ENCODE results near the gene DOK6.
"Not testable (repeated sequence)": the region's sequence is repeated elsewhere in the genome, so short reads cannot be mapped to it uniquely, and the experiment has no call there.

Gene DOK6

DNA sequence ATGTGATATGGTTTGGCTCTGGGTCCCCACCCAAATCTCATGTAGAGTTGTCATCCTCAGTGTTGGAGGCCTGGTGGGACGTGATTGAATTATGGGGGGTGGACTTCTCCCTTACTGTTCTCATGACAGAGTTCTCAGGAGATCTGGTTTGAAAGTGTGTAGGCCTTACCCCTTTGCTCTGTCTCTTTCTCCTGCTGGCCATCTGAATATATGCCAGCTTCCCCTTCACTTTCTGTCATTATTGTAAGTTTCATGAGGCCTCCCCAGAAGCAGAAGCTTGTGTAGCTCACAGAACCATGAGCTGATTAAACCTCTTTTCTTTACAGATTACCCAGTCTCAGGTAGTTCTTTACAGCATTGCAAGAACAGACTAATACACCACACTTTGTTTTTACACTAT is 222.3 kb downstream of the DOK6 start:
- no peak for DNase-seq (ENCODE audit: low read depth in 2 of 2)

DNA sequence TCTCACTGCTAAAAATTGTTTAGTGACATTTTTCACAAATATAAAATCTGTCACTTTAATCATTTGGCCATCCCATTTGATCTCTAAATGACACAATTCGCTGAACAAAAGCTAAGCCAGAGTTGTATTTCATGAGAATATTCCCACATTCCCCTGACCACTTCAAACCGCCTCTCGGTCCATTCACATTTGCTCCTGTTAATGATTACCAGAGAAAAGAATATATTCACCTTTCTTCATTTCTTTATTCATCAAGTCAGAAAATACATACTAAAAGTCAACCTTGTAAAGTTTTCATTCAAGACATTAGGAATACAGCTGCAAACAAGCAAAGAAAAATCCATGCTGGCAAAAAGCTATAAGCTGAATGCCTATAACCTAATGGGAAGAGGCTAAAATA is 225.5 kb downstream of the DOK6 start:
- DNase-seq (ENCODE audit: low read depth in 2 of 2) = no peak

DNA sequence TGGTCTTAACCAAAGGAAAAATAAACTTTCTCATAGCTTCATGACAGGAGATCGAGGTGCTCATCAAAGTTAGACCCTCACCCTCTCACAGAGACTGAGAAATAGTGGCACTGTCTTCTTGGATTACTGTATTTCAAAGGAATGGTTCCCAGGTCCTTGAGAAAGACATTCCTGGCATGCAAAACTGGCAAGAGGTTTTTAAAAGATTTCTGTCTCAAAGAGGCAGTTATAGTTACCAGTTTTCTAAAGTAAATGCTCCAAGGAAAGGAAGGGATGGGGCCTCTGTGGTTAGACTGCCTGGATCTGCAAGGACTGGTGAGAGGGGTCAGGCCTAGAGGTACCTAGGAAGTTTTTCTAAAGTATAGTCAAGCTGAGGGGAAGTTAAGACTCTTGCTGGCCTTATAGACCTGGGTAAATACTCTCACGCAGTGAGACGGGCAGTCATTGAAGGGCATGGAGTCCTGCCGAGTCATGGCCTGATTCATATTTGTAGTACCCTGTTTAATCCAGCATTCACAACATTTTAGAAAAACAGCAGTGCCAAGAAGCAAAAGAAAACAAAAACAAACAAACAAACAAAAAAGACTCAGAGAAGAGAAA is 226.1 kb downstream of the DOK6 start:
- no peak for DNase-seq (ENCODE audit: low read depth in 2 of 2)

DNA sequence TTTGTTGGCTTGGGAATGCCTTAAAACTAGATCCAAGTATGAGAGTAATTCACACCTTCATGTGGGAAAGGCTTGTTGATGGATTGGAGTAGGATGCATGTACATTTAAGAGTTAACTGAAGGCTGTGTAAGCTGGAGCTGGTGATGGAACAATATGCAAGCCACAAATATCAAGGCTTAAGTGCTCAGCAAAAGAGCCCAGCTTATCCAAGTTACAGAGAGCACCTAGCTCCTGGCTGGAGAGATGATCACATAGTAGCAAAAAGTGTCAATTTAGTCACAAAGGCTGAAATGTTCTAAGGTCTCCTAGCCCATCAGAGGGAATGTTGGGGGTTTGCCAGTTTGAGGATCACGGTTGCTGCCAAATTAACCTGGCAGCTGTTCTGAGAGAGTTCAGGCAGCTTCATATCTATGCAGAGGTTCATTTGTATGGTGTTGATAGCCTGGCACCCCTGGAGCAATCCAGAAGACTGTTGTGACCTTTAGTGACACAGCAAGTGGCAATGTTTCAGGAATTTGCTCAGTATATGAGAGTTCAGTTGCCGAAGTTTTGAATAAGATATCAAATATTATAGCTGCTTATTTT is 228.2 kb downstream of the DOK6 start:
- DNase-seq (ENCODE audit: low read depth in 2 of 2) = no peak

DNA sequence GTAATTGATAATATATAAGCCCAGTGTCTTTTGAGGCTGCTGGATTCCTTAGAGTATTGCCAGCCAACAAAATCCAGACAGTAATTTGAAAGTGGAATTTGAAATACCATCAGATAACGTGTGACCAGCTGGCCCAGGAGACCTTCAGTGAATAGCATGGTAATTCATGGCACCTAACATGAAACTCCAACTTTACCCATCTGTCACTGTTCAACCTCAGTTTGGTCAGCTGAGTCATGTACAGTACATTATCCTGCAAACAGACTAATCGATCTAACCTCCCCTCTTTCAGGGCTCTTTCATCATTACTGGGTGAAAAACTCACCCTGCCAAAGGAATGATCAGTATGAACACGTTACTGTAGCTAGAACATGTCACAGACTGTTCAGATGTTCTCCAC is 230.6 kb downstream of the DOK6 start:
- peak in 1 of 2 experiments; percentile 4 for DNase-seq (ENCODE audit: low read depth in 2 of 2)

DNA sequence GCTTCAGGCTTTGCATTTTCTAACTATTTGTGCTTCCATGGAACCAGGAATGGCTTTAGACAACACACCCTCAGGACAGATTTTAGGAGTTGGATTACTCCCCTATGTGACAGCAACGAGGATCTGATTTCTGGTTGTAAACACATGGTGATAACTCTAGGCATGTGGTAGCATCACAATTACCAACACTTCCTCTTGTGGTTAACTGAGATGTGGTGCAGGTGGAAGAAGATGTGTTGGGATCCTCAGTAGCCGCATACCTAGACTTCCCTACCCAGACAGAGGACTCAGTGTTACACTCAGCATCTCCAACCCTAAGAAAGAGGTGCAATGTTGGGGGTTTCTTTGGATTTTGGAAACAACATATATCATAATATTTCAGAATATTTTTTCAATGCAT is 234.8 kb downstream of the DOK6 start:
- DNase-seq (ENCODE audit: low read depth in 2 of 2) = no peak

DNA sequence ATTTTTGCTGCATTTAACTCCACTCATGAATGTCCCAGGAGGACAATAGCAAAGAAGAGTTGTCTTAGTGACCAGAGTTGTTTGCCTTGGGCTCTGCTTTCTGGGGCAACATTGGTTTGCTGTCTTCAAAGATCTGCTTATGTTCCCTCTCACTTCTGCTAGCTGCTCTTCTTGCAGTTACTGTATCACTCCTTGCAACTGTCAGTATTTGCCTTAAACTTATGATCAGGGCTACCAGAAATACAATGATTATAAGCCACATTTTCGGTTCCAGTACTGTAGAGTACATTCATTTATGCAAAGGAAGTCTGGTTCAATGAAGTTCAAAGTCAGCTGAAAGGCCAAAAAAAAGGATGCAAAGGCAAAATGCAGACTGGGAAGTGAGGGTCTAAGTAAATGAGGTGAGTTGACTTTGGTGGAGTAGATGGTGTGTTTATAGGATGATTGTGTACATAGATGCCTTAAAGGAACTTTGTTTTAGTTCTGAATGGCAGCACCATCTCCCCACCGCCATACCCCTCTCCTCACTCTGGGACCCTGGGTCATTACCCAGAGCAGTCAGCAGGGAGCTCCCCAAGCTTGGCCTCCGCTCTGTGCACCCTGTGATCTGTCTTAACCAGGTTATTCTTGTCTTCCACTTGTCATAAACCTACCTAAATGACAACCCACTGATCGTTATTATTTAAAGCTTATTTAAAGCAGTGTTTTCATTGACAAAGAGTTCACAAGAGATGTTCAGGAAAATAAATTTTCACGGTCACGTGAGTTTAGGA is 236.0 kb downstream of the DOK6 start:
- DNase-seq (ENCODE audit: low read depth in 2 of 2) = no peak

DNA sequence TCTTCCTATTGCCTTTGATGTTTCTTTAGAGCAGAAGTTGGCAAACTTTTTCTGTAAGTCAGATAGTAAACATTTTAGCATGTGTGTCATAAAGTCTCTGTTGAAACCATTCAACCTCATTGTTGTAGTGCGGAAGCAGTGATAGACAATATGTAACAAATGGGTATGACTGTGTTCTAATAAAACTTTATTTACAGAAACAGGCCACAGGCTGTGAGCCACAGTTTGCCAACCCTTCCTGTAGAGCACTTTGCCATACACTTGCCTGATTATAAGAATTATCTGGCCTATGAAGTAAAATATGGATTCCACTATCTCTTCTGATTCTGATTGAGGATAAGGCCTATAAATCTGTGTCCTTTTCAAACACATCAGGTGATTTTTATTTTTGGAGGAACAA is 237.4 kb downstream of the DOK6 start:
- no peak for DNase-seq (ENCODE audit: low read depth in 2 of 2)

DNA sequence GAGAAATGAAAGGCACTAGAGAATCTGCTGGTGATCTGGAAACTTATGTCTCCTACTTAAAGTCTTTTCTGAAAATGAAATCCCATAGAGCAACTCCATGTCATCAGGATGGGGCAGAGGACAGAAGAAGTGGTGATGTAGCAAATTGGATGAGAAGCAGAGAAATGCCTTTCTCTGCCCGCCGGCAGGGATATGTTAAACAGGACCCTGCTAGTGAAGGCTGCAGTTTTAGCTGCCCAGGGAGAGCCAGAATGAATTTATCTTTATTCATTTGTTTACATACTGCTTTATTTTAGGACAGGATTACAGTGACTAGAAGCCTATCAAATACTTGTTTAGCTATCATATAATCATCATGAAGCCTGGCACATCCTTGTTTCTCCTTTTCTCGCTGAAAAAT is 247.0 kb downstream of the DOK6 start:
- no peak for DNase-seq (ENCODE audit: low read depth in 2 of 2)

DNA sequence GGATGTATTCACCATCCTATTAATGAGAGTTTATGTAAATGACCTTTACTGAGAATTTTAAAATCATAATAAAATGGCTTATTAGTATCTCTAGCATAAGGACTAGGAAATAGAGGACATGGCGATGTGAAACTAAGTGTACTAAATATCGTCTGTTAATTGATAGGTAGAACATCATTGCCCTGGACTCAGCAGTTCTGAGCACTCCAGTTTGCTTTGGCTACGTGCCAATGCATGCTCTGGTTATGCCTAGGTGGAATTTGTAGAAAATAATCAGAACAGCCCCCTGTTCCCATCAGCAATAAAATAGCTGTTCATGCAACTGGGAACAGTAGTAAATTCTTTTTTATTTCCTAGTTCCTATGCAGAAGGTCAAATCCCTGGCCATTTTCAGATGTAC is 247.8 kb downstream of the DOK6 start:
- no peak for DNase-seq (ENCODE audit: low read depth in 2 of 2)

DNA sequence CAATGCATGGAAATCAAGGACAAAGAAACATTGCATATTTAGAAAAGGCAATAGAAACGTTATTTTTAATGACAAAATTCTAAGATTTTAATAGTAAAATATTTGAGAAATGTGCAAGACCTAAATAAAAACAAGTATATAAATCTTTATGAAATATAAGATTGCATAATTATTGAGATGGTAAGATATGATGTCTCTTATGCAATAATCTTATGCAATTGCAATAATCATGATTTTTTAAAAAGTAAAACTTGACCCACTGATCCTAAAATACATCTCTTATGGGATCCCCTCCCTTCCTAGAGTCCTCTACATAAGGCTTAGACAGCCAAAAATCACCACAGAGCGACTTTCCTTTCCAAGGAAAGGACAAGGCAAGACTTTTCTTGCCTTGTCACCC is 249.0 kb downstream of the DOK6 start:
- DNase-seq (ENCODE audit: low read depth in 2 of 2) = no peak

DNA sequence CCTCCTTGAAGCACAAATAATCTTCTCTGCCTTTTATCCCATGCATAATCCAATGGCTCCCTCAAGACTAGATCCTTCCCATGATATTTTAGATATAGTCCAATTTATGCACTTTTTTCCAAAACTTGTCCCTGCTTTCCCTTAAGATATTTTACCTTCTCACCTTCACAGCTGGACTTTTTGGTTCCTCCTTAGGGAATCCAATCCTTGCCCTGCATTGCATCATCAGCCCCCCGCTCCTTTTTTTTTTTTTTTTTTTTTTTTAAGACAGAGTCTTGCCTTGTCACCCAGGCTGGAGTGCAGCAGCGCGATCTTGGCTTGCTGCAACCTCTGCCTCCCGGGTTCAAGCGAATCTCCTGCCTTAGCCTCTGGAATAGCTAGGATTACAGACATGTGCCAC is 250.6 kb downstream of the DOK6 start:
- no peak for DNase-seq (ENCODE audit: low read depth in 2 of 2)

DNA sequence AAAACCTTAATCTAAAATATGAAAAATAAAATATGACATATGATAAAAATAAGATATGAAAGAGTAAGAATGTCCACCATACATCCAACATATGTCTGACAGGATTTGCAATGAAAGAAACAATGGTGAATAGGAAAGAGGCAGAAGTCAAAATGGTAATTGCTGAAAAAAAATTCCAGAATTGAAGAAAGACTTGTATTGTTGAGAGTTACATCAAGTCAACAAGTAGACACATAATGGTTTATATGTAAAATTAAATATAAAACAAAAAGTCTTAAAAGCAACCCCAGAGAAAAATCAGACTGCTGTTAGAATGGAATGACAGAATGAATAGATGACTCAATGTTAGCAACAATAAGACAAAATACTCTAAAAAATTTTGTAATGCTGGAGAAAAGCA is 255.1 kb downstream of the DOK6 start:
- DNase-seq (ENCODE audit: low read depth in 2 of 2) = no peak

DNA sequence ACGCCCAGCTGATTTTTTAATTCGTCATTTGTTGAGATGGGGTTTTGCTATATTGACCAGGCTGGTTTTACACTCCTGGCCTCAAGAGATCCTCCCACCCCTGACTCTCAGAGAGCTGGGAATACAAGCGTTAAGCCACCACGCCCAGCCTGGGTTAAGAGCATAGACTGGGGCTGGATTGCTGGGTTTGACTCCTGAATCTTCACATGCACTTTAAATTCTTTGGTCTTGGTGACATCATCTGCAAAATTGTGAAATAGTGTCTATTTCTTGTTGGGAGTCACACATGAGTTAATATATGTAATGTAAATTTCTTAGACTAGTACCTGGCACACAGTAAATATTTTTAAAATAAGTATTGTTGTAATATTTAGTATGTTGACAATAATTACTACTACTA is 257.4 kb downstream of the DOK6 start:
- DNase-seq (ENCODE audit: low read depth in 2 of 2) = no peak

DNA sequence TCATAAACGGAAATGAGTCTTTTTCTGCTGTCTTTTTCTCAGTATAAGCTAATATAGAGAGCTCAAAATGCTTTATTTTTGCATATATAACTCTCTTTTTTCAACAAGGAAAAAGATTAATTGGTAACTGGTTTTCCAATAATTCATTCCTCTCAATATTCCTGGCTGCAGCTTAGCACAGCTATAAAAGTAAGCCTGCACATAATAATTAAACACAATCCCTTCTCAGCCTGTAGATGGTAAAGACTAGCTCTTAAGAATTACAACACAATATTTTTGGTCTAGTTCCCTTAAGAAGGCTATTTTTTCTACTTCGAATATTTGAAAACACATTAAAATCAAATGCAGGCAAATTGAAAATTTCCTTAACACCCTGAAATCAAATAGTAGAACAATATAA is 258.0 kb downstream of the DOK6 start:
- no peak for DNase-seq (ENCODE audit: low read depth in 2 of 2)

DNA sequence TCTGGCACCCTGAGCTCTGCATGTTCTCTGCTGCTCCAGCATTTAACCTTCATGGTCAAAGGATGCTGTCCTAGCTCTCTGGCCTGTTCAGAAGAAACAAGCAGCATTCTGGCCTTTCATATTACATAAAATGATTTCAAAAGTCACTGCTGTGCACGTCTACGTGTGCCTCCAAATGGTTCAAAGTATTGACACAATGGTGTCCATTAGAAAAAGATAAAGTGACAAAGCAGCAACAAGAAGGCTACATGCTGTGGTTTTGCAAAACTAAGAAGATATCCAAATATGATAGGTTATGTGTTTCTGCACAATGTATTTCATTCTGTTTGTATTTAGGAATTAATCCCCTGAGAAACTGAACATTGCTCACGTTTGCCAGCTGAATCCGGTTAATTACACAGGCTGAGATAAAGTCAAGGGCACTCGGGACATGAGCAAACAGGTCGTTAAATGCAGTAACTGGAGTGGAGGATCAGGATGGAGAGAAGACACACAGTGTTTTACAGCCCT is 258.5 kb downstream of the DOK6 start:
- no peak for DNase-seq (ENCODE audit: low read depth in 2 of 2)

DNA sequence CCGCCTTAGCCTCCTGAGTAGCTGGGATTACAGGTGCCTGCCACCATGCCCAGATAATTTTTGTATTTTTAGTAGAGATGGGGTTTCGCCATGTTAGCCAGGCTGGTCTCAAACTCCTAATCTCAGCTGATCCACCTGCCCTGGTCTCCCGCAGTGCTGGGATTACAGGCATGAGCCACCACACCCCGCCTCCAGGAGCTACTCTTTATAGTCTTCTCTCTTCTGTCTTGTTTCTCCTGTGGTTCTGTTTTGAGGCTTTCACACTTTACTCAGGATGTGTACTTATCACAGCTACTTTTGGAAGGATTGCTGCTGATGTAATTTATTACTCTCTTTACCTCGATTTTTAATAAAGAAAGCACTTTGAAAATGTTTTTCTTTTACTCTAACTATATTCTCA is 261.4 kb downstream of the DOK6 start:
- DNase-seq (ENCODE audit: low read depth in 2 of 2) = not testable (repeated sequence)

DNA sequence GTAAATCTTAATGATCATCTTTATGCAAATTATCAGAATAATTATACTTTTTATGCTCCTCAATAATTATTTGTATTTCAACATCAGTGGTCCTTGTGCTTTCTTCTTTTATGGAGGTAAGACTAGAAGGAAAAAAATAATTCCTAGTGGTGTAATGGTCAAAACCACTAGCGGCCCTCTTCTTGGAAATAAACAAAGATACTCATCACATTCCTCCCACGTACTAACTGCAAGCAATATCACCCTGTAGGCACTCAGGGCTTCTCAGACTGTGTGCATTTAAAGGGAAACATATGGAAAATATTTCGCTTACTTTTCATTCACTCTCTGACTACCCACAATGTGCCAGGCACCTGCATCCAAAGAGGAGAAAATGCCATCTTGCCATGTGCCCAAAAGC is 263.7 kb downstream of the DOK6 start:
- DNase-seq (ENCODE audit: low read depth in 2 of 2) = no peak

DNA sequence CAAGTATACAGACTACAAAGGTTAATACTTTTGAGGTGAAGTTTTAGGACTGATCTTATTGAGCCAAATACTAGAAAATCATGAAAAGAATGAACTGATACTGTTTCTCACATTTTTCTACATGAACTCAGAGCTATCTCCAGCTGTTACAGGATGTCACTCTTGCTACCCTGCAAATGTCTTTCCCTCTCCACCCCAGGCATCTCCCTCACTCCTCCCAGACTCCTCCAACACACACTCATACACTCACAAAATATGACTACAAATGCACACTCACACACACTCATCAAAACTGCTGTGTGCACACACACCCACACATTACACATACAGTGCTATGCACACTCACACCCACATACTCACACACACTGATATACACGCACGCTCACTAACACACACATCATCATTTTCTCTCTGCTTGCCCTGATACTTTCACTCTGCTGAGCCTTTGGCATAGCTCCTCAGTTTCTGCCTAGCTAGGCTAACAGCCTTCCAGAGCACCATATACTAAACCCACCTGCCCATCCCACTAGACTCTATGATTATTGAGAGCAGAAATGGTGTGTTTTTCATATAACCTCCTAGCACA is 273.7 kb downstream of the DOK6 start:
- no peak for DNase-seq (ENCODE audit: low read depth in 2 of 2)

DNA sequence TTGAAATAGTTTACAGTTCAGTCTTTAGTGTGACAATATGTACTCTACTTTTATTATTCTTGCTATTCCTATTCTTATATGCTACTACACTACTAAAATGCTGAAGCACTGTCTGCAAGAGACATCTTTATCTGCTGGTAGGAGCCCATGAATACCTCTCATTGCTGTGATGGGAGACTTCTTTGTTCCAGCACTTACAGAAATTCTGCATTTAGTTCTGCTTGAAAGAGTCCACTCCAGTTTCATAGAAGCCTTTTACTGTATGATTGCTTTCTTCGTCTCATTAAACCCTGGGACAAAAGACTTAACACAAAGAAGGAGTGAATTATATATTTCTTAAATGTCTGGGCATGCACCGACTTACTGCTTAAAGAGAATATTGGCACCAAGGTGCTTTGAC is 274.3 kb downstream of the DOK6 start:
- DNase-seq (ENCODE audit: low read depth in 2 of 2) = no peak

DNA sequence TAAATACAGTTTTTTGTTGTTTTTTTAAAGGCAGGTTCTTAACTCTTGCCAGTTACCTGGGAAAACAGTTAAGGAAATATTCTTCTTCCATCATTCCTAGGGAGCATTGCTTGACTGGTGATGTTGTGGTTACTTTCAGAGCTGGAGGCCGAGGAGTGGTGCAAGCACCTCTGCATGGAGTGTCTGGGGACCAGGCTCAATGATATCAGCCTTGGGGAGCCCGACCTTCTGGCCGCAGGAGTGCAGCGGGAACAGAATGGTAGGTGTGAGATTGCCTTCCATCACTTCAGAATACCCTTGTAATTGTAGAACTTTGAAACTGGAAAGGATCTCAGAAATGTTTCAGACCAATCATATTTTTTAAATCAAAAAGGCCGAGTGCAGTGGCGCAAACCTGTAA is 276.9 kb downstream of the DOK6 start:
- DNase-seq (ENCODE audit: low read depth in 2 of 2) = no peak

DNA sequence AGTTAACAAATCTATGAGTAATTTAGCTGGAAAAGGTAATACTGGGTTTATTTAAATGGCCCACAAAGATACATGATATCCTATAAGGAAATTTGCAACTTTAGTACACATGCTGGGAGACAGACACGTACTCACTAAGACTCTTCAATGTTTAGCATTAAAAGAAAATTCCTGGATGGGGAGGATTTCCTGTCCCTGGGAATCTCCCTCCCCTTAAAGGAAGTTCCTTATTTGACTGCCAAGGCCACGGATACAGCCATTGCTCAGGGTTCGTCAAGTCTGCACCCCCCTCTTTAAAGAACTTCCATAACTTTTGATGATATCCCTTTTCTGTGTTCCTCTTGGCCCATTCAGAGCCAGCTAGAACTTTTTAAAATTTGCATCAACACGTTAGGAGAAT is 279.4 kb downstream of the DOK6 start:
- DNase-seq (ENCODE audit: low read depth in 2 of 2) = no peak

DNA sequence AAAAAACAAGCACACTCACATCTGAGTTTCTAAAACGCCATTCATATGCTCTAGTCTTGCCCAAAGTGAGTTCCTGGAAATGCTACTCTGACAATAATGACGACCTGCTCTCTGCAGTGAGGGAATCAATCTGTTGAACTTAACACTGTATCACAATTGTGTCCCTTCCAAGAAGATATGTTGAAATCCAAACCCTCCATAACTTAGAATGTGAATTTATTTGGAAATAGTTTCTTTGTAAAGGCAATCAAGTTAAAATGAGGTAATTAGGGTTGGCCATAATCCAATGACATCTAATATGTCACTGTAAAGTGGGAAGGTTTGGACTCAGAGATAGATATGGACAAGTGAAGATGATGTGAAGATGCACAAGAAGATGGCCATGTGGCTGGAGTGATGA is 282.5 kb downstream of the DOK6 start:
- no peak for DNase-seq (ENCODE audit: low read depth in 2 of 2)
